Measurements from ENCODE around the gene FAM167B.

DNA sequence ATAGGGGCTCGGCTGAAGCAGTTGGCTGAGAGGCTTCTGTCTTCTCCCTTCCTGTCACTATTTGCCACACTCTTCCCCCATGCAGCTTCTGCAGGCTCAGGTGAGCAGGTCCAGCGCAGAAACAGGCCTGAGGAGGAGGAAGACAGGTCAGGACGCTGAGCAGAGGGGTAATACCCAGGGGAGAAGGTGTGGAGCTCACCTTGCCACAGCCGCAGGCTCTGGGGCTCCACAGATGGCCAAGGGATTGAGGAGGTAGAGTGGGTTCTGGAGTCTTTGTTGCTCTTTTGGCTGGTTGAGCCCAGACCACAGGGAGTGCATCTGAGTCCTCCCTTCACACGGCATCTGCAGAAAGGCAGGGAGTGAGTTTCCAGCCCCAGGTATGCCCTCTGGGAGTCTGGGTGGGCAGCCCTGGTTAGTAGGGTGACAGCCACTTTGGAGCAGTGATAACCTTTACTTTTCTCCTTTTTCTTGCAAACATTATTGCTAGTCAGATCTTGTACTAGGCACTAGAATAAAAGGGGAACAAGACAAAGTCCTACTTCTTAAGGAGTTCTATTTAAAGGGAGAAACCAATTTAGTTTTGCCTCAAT, 15.1 kb upstream of the FAM167B start:
- no peak; the same call in 1 of the 2 replicates for TF ChIP-seq POLR2AphosphoS5 (IDR thresholded peaks at IDR 0.05; ENCODE audit: low read depth, low read length)
- no peak for TF ChIP-seq TAF1 (IDR thresholded peaks at IDR 0.05; ENCODE audit: borderline replicate concordance, insufficient read depth, low read length)

Measured in PFSK-1 (cell line).